Smooth muscle cell (in vitro differentiated cells): ENCODE measurements around the gene BACH2. TPM values are rescaled to one million over a fixed set of nuclear protein-coding genes. Genes with fewer than 3 reads are reported as not detected.
A peak's percentile ranks its signal among the peaks of the same experiment; 100 is the strongest.

Experiments
- DNase-seq: peaks from one replicate; lab custom pipeline; 2025; ENCODE audit not compliant: unreplicated experiment; lab: John Stamatoyannopoulos, UW
- H2AFZ ChIP-seq: fragments of 200-600 bp; sonication (generic); 2 replicates; pipeline ENCODE4 v1.6.0; 2016; ENCODE audit warnings: antibody characterized with exemption, low read depth, mild to moderate bottlenecking
- H3F3A ChIP-seq: fragments of 200-600 bp; sonication (generic); 2 replicates; pipeline ENCODE4 v1.6.0; 2017; ENCODE audit warnings: antibody characterized with exemption, low read depth
- H3K27ac ChIP-seq: fragments of 200-600 bp; sonication (generic); 2 replicates; pipeline ENCODE4 v1.5.1; 2016; ENCODE audit warnings: low read depth, mild to moderate bottlenecking
- H3K27me3 ChIP-seq: fragments of 200-600 bp; sonication (generic); 2 replicates; pipeline ENCODE4 v1.6.1; 2016; ENCODE audit warnings: low read depth, mild to moderate bottlenecking
- H3K36me3 ChIP-seq: fragments of 200-600 bp; sonication (generic); 2 replicates; pipeline ENCODE4 v1.5.1; 2016; ENCODE audit warnings: low read depth
- H3K4me1 ChIP-seq: fragments of 200-600 bp; sonication (generic); 2 replicates; pipeline ENCODE4 v1.5.1; 2016; ENCODE audit warnings: low read depth
- H3K4me2 ChIP-seq: fragments of 200-600 bp; sonication (generic); 2 replicates; pipeline ENCODE4 v1.6.0; 2016; ENCODE audit warnings: mild to moderate bottlenecking
- H3K4me3 ChIP-seq: fragments of 200-600 bp; sonication (generic); 2 replicates; pipeline ENCODE4 v1.5.1; 2016; ENCODE audit warnings: mild to moderate bottlenecking
- H3K79me2 ChIP-seq: fragments of 200-600 bp; sonication (generic); 2 replicates; pipeline ENCODE4 v1.6.0; 2016; ENCODE audit warnings: low read depth, mild to moderate bottlenecking
- H3K9ac ChIP-seq: fragments of 200-600 bp; sonication (generic); 2 replicates; pipeline ENCODE4 v1.6.0; 2016; ENCODE audit warnings: low read depth
- H3K9me3 ChIP-seq: fragments of 200-600 bp; sonication (generic); replicated peaks from 2 replicates; pipeline ENCODE4 v1.5.1; 2016; ENCODE audit warnings: low read depth
- H4K20me1 ChIP-seq: fragments of 200-600 bp; sonication (generic); 2 replicates; pipeline ENCODE4 v1.6.0; 2016; ENCODE audit warnings: low read depth
- CTCF ChIP-seq: fragments of 200-600 bp; sonication (generic); IDR thresholded peaks from 2 replicates; pipeline ENCODE4 v1.5.1; 2017; ENCODE audit warnings: borderline replicate concordance, mild to moderate bottlenecking, antibody characterized with exemption; ENCODE audit not compliant: insufficient read depth, poor library complexity, severe bottlenecking
- WGBS: methylation state at CpG from one replicate; pipeline ENCODE4 v1.1.7; 2016; ENCODE audit warnings: low lambda C conversion rate; 5-methylcytosine and 5-hydroxymethylcytosine counted together
- polyA plus RNA-seq: library from polyadenylated mRNA; unstranded; fragments of >200 nt; fragmentation: Nextera tagmentation; extraction: Ambion mirVana; gene quantifications from 2 replicates; pipeline ENCODE4 v1.2.1, GENCODE V29; 2016
- total RNA-seq: library from RNA; depleted of rRNA; stranded (reverse); fragments of >200 nt; gene quantifications from 2 replicates; pipeline ENCODE4 v1.2.3, GENCODE V29; 2014

Gene BACH2
- total and polyA plus RNA-seq, 2 experiments from 2014 or later = 3.0 to 4.5 TPM

GRCh38 chr6:90038961-90039653 is 257.5 kb downstream of the BACH2 start:
- no peak for TF ChIP-seq CTCF
- Histone ChIP-seq H3K79me2 (no peaks in the 10 kb centered on the region), H3K4me2 (no peak overlapping the region), H3K36me3 (no peaks in the 10 kb centered on the region), H3F3A (no peaks in the 10 kb centered on the region), H2AFZ (no peak overlapping the region), H3K27ac (no peak overlapping the region), H4K20me1 (no peaks in the 10 kb centered on the region), H3K4me3 (no peak overlapping the region), H3K27me3 (no peaks in the 10 kb centered on the region), H3K9me3 (no peaks in the 10 kb centered on the region), H3K9ac (no peak overlapping the region), H3K4me1 (peaks cover 6% of the 10 kb centered on the region)
- WGBS = 95% methylated on average over 18 of the region's 18 CpGs
- DNase-seq = no peak

GRCh38 chr6:90036963-90037362 is 259.7 kb downstream of the BACH2 start:
- Histone ChIP-seq H3K27ac (no peak overlapping the region), H3K4me1 (peaks cover 6% of the 10 kb centered on the region), H3K36me3 (no peaks in the 10 kb centered on the region), H3K4me2 (no peak overlapping the region), H4K20me1 (no peaks in the 10 kb centered on the region), H2AFZ (no peak overlapping the region), H3K9me3 (no peaks in the 10 kb centered on the region), H3K4me3 (no peak overlapping the region), H3K9ac (no peak overlapping the region), H3F3A (no peaks in the 10 kb centered on the region), H3K27me3 (no peaks in the 10 kb centered on the region), H3K79me2 (no peaks in the 10 kb centered on the region)
- no peak for DNase-seq
- WGBS = 68% methylated on average over 3 of the region's 3 CpGs
- no peak for TF ChIP-seq CTCF

- no peak for DNase-seq
- Histone ChIP-seq H2AFZ (peak overlapping the region; percentile 77), H3K9ac (no peak overlapping the region), H3K27me3 (no peaks in the 10 kb centered on the region), H3K27ac (peak overlapping the region; percentile 30), H3K9me3 (no peaks in the 10 kb centered on the region), H3K4me3 (no peak overlapping the region), H3K79me2 (no peaks in the 10 kb centered on the region), H3K4me1 (no peaks in the 10 kb centered on the region), H3K36me3 (no peaks in the 10 kb centered on the region), H3K4me2 (peak overlapping the region; percentile 39), H3F3A (no peaks in the 10 kb centered on the region), H4K20me1 (no peaks in the 10 kb centered on the region)
- no peak for TF ChIP-seq CTCF
- WGBS = 55% methylated on average over 3 of the region's 3 CpGs
Observed at GRCh38 chr6:90035047-90035723, 261.5 kb downstream of the BACH2 start.
